HG02938 (cell line): ENCODE data around the gene SLC35F4.
A peak's percentile ranks its signal among the peaks of the same experiment; 100 is the strongest.
"Not testable (repeated sequence)": the region's sequence is repeated elsewhere in the genome, so short reads cannot be mapped to it uniquely, and the experiment has no call there.

Experiments used
- ATAC-seq: cut with Tn5 transposase; IDR thresholded peaks from one replicate; pipeline ENCODE4 v1.9.1; 2021; ENCODE audit warnings: mild to moderate bottlenecking, moderate library complexity; ENCODE audit not compliant: unreplicated experiment

SLC35F4 gene

DNA sequence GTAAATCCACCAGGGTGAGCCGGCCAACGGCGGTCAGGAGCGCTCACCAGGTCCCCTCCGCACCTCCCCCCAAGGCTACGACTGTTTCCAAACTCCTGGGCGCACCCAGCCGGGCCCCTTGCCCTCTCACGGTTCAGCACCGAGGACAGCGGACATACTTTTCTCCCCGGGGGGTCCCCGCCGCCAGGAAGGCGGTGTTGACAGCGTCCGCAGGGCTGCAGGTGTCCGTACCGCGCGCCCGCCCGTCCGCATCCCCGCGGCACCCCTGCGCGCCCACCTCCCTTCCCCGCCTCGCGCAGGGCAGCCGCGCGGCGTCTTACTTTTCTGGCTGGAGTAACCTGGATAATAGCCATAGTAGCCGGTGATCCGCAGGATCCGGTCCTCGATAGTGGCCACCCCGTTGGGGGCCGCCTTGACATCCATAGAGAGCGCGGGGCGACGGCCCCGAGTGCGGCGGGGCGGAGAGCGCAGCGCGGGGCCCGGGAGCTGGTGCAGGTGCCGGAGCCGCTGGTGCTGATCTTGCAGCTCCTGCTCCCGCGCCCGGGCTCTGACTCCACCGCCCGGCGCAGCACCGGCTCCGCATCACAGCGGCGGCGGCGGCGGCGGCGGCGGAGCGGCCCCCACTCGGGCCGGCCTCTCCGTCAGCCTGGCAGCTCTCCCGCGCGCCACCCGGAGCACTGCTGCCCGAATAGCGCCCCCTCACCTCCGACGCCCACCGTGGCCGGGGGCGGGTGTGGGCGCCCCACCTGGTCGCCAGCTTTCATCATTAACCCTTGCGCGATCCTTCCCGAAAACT is at the start of gene SLC35F4:
Gene SLC35F4, minus strand, starts transcription at position 690 of the 796 bp plus-strand sequence.
- ATAC-seq = no peak

DNA sequence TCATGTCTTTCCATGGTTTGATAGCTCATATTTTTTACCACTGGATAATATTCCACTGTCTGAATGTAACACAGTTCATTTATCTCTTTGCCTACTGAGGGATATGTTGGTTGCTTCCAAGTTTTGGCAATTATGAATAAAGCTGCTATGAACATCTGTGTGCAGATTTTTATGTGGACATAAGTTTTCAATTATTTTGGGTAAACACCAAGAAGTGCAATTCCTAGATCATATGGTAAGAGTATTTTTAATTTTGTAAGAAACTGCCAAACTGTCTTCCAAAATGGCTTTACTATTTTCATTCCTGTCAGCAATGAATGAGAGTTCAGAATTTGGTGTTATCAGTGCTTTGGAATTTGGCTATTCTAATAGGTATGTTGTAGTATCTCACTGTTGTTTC is 43.7 kb upstream of the SLC35F4 start:
- no peak for ATAC-seq

DNA sequence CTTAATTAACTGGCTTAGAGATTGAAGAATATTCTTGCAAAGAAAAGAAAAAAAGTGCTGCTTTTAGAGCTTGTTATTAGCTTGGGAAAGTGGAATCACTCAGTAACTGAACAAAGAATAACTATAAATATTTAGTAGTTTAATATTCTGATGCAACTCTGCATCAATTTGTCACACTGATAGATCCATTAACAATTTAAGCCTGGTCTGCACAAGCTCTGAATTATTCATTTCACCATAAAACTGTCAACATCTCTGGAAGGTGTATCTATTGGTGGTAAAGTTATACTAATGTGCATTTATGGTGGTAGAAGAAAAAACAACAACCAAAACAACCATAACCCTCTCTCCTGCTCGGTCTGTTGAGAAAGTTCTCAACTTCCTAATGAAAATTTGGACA is 38.1 kb upstream of the SLC35F4 start:
- no peak for ATAC-seq

DNA sequence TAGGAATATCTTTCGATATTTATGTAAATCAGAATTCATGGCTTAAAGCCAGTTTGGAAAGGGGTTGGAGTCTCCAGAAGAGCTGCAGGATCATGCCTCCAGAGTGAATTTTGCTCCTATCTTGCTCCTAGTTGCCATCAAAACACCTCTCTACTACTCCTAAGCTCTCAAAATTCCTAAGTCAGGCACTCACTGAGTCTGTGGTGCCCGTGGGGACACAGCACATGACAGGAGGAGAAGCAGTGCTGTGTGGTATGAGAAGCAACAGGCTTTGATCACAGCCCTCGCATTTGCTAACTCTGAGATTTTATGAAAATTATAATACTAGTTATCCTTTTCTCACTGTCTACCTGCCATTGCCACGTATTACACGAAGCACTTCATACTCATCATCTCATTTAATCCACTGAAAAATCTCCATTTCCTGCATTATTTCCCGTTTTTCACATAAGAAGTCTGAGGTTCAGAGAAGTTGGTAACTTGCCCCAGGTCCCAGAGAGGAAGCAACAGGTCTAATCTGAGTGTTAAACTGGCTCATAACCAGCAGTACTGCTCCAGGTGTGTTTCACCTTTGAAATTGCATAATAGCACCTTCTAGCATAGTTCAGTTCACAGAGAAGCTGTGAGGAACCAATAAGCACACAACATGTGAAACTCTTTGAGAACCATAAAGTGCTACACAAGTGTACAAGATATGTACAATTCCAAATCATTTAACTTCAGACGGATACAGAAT is 33.1 kb upstream of the SLC35F4 start:
- ATAC-seq = no peak

DNA sequence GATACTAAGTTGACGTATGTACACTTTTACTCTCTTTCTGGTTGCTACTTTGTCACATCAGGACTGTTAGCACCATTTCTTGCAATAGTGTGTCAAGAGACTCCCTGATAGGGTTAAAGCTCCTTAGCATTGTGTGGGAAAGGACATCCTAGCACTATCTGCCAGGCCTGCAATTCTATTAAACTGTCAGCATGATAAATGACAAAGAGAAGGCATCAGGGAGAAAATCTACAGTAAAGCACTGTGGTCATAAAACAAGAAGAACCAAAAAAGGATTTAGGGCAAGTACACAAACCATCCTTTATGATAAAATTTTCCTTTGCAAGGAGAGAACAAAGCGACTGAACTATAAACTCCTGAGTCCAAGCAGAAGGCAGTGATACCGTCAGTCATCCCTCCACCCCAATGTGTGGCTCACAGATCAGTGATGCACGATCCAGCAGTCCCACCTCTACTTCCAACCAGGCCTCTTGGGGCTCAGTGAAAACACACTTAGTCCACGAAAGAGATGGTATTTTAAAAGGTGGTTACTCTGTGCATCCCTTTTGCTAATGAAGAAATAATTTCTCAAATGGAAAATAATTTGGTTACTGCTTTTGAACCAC is 31.4 kb upstream of the SLC35F4 start:
- ATAC-seq = no peak

DNA sequence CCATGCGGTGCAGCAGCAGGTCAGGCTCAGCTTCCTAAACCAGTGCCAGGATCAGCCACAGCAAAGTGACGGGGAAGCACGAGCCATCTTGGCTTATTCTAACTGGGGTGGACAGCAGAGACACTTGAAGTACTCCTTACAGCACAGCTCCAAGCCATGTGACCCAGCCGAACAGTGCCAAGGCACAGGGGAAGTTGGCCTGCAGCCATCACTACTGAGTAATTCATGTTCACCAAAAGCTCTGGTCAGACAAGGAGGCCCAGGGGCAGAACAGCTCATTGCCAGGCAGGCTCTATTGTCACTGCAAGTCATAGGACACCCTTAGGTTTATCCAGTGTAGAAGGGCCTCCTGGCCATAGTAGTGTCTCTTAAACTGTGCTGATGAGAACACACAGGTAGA is 23.4 kb upstream of the SLC35F4 start:
- no peak for ATAC-seq

DNA sequence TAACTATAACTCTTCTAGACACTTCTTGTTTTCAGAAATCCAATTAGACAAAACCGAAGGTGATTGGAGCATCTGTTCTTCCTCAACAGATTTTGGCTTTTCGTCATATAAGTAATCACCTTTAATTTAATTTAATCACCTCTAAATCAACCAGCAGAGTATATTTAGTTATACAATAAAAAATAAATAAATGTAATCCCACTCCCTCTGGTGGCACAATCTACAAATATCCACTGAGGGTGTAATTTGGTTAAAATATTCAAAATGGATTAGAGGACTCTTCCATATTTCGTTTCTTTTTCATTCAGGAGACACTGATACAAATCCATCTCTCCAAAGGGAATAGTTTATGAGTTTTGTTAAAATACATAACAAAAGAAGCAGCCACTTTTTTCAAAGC is 18.3 kb upstream of the SLC35F4 start:
- no peak for ATAC-seq

DNA sequence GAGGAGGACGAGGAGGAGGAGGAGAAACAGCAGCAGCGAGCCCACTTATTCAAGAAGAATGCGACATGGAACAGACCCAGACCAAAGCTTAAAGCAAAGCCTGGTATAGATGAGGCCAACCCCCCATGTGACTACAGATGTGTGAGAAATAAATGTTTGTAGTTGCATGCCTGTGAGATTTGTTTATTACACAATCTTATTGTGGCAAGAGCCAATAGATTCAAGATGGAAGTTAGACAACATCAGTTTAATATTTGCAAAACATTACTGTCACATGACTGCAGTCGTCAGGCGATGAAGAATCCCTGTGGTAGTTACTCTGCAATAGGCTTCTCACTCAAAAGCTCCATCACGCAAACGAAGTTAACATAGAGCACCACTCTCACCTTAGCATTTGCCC is 17.2 kb upstream of the SLC35F4 start:
- no peak for ATAC-seq

DNA sequence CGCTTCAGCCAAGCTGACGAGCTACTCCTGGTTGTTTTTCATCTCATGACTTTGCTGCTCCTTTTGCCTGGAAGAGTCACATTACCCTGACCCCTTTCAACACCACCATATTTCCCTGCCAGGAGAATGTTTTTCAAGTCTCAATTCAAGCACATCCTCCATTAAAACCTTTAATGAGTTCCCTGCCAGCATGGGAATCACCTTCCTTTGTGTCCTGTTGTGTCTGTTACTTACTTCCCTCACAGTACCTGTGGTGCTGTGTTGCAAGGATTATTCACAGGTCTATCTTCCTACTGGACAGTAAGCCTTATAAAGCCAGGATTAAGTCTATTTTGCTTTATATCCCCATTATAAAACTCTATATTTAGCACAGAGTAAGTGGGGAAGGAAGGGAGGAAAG is 13.6 kb upstream of the SLC35F4 start:
- no peak for ATAC-seq

DNA sequence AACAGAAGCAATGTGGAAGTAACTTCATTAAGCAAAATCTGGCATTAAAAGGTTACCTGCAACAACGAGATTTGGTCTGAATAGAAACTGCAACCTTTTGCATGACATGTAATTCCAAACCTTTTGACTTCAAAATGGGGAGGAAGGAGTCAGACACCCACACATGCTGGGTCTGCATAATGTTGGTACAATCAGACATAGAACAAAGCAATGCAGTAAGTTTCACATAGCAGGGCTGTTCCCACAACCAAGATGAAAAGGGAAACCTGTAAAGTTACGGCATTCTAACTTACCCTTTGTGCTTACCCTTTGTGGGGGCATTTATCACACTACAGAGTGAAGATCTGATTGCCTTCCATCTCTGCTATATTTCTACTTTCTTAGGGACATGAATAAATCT is 10.1 kb upstream of the SLC35F4 start:
- ATAC-seq = no peak

DNA sequence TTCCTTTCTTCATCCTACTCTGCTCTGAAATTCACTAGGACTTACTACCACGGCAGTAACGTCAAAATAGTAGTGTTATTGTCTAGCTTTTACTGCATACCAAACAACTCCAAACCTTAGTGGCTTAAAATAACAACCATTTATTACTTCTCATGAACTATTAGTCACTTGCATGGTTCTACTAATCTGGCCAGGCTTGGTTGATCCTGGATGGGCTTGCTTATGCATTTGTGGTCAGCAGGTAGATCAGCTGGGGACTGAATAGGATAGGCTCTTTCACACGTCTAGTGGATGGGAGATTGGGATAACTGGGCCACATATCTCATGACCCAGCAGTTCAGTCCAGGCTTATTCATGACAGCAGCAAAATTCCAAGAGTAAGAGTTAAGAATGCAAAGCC is 9.4 kb upstream of the SLC35F4 start:
- no peak for ATAC-seq

DNA sequence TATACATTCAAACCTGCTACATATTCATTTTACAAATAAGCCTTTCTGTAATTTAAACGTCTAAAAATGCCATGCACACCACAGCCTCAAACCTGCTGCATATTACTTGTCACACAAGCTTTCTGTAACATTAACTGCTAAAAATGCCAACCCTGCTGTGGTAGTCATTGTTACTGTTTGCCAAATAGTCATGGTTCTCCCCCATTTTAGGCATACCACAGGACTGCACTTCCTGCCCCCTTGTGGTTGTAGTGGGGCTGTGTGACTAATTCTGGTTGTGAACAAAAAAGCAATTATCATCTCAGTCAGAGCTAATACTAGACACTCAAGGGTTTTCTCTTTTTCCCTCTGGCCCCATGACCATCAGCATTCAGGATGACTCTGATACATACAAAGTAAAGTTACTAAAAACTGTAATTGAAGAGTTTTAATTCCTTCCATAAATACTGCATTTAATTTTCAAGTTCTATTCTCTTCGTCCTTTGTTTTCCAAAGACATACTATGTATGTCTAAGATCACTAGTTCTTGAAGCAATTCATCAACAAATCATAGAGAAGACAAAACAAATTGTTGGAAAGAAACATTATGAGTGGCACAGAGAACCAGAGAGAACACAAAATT is 5.7 kb upstream of the SLC35F4 start:
- ATAC-seq = peak; percentile 85

DNA sequence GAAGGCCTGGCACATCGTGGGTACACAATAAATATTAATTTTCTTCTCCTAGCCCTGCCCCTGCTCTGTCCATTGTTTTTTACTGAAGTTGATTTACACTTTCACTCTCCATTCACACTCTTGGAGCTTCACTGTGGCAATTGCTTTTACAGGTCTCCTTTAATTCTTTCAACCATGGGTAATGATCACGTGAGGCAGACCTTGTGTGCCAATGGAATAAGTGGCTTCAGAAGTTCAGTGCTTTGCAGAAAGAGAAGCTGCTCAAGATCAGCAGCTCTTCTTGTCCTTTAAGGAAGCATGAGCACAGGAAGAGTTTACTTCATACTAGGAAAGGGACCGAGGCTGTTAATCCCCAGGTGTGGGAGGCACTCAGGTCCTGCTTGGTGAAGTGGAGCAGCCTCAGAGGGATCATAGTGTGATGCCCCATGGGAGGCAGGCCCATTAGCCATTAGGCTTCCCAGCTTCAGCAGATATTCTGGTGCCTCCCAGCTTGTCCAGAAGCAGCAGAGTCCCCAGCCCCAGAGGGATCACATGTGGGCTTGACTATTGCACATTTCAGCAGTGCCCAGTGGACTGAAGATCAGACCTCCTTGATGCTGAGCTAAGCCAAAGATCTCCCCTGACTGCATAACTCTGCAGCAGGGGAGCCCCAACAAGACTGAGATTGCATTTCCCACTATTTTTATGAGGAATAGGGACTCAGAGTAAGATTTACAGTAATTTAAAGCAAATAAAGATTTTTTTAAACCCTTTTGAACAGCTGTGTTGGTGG is 5.0 kb upstream of the SLC35F4 start:
- ATAC-seq = no peak

DNA sequence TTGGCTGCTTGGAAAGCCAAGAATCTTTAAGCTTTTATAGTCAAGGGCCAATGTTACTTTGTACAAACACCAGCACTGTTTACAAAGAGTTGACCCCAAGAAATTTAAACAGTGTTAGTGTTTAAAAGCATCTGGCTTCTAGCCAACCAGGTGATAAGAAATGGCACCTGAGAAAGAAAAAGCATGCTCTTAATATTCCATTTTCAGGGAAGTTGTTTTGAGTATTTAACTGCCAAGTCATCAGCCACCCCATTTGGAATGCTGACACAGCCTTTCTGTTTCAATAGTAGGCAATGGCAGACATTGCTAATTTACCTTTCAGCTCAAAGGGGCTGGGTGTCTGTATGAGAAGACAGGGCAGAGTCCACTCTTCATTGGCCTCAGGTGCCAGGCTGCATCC is 3.7 kb upstream of the SLC35F4 start:
- ATAC-seq = no peak

DNA sequence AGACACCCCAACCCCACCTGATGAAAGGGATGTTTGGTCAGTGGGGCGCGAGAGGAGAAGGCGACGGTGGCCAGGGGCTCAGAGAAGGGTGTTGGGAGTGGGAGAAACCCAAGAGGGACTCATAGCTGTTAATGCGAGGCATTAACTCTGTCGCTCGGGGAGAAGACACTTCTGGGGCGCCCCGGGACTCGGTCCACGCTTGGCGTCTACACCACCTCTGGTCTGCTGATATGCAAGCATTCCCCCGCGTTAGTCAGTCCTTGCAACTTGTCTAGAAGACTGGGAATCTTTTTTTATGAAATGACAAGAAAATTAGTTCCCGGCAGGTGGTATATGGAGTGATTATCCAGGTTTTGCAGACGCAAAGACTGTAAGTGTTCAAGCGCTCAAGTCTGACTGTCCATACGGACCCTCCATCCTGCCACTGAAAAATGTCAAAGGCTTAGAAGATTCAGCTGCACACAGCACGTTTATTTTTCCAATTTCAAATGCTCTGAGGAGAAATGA is 360 bp upstream of the SLC35F4 start:
- ATAC-seq = no peak

DNA sequence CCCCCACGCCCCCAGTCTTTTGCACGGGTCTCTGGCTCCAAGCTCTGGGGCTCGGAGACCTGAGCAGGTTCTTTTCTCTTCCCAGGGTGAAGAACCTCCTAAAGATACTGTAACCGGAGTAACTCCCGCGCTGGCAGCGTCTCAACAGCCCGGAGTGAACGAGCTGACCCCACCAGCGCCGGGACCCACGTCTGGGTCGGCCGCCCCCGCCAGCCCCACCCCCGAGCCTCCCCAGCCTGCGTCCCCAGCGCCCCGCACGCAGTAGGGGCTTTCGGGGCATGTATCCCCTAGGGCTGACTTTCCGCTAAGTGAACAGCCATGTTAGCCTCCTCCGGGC is 858 bp downstream of the SLC35F4 start:
- no peak for ATAC-seq

DNA sequence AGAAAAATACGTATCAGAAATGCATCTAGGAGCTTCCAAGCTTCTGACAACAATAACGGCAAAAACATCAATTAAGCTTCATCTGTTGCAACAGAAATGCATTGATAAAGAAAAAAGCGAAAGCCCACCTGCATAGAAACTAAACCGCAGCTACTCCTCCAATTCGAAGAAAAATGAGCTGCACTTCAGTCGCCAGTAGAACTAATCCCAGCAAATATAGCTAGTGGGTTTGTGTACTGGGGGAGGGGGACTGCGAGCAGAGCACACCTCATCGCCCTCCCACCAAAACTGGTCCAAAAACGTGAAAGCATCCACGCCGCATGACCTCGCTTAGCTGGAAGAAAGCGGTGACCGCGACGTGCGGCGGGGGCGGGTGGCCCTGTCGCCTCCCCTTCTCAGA is 1.2 kb downstream of the SLC35F4 start:
- no peak for ATAC-seq

DNA sequence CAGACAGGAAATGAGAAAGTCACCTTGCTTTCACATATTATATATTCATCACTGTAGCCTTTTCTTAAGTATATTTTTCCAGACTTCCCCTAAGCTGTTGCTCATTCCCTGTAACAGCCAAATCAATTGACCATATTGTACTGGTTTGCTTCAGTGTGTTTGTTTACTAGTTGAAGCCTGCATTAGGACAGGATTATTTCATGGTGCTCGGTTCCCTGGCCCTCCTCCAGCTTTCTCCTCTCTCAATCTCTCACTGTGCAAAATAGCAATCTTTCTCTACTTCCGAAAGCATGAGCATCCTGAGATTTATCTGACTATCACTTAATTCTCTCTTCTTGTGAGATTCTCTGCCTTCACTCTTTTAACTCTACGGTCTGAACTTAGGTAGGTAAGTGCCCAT is 2.4 kb downstream of the SLC35F4 start:
- no peak for ATAC-seq

DNA sequence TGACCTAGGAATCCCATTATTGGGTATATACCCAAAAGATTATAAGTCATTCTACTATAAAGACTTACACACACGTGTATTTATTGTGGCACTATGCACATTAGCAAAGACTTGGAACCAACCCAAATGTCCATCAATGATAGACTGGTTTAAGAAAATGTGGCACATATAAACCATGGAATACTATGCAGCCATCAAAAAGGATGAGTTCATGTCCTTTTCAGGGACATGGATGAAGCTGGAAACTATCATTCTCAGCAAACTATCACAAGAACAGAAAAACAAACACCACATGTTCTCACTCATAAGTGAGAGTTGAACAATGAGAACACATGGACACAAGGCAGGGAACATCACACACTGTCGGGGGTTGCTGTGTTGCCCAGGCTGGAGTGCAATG is 10.2 kb downstream of the SLC35F4 start:
- not testable (repeated sequence) for ATAC-seq

DNA sequence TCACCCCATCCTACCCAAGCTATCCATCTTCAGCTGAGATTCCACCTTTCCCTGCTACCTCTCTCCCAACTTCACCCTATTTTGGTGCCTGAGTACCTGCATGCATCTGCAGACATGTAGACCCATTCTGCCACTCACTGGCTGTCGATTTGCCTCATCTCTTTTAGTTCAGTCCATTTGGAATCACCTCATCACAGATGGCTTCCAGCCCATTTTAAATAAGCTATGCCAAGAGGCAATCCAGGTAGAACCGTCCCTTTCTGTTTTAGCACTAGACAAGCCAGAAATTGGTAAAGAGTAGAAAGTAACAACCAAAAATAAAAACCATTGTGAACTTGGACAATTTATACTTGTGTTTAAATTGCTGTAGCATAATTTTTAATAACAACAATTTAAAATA is 11.3 kb downstream of the SLC35F4 start:
- no peak for ATAC-seq

DNA sequence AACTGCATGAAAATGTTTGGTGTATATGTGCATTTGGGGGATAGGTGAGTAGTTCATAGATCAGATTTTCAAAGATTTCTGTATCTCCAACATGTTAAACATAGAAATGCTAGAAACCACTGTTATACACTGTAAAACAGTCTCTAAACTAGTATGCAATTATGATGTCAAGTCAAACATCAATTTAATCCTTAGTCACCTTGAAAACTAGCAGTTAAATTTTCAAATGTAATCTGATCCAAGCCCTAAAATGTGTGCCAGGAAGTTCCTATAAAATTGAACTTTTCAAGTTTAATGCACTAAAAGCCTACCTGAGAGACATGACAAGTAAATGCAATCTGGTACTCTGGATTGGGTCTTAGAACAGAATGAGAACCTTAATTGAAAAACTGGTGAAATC is 14.5 kb downstream of the SLC35F4 start:
- ATAC-seq = no peak
